Stimulated activated CD4-positive, alpha-beta T cell treated with anti-CD3 and anti-CD28 coated beads, Interleukin-1b, Interleukin-23, amount 100 ng/mL, for 24 hours (primary cell): Measurements from ENCODE around the gene SHE.

Experiments used
- DNase-seq, 4 experiments: peaks; one replicate each; pipeline ENCODE4 v3.0.0-alpha.2; 2020; ENCODE audit warnings: low read depth in 4 of 4, low spot score in 1 of 4

Gene SHE

DNA sequence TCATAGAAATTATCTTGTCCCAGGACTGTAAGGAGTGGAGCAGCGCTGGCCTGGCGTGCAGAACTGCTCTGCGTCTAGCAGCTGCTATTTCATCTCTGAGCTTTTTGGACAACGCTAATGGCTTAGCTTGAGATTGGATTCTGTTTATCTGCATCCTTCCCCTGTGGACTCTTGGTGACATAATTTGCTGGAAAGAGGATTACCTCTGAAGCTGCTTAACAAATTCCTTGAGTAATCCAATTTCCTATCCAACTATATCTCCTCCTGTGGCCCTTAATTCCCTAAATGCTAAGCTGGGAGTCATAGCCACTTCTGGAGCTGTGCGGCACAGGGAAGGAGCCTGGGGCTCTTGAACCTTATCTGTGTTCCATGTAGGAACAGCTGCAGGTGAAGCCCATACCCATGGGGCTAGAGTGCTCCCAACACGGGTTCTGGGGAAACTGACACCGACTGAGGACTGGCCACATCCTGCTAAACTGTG lies 53.8 kb downstream of the SHE start:
- DNase-seq, result no peak

DNA sequence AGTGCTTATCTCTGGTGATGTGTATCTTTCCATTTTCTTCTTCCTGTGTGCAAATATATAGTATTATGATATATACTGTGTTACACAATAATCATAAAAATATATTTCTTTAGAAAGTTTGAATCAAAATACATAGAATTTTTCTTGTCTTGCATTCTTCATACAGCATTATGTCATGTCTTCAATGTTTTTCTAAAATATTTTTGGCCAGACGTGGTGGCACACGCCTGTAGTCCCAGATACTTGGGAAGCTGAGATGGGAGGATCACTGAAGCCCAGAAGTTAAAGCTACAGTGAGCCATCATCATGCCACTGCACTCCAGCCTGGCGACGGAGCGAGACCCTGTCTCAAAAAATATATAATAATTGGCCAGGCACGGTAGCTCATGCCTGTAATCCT lies 55.4 kb downstream of the SHE start:
- DNase-seq, result no peak

DNA sequence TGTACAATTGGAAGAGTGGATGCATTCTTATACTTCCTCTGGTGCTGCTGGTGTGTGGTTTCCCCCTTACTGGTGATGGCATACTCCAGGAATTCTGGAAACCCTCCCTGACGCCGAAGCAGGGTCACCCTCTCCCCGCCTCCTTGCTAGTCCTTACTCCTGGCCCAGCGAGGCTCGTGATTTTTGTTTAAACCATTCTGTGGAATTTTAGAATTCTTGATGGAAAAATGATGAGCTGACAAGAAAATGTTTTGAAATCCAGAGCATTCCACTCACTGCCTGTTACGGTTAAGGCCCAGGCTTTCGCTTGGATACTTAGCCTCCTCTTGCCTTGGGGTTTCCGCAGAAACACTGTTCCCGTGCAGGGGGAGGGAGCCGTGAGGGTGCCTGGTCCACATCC lies 55.9 kb downstream of the SHE start:
- DNase-seq, result no peak

DNA sequence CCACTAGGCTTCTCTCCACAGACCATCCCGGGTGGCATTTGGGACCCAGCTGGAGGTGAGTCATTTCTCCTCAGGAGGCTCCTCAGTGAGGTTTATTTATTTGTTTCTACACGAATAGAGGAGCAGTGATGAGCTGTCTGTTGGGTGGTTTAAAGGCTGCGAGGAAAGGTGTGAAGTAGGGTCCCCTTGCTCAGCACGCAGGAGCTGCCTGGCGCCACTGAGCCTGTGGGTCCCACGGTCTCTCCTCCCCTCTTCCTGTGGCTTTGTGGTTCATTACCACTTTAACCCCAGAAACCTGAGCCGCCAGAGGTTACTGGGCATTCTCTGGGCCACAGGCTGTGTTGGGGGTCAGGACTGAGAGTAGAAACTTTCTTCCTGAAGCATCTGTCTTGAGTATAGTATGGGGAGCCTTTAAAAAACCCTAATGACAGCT lies 57.2 kb downstream of the SHE start:
- DNase-seq, result no peak

DNA sequence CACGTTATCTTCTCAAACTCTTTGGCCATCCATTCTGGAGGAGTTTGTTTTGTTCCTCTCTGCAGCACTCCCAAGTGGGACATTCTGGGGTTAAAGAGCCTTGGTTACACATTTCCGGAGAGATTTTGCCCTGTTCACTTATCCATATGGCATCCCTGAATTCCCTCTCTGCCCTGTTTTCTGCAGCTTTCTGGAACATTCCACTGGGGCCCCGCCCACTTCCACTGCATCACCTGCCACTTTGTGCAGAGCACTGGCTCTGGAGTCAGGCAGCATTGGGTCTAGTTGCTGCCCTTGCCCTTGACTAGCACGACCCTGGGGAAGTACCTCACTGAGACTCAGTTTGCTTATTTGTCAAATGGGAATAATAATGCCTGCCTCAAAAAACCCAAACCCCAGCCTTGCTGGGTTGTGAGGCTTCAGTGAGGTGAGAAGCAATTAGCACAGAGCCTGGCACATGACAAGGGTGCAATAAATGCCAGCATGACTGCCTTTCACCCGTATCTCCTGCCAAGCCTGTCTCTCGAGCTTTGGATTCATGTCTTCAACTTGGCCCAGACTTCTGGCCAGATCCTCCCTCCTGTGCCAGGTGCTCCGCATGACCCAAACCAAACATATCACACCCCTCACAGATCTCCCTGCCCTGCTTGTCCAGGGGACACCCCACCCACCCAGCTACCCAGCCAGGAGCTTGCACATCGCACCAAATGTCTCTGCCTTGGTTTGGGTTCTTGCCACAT lies 58.8 kb downstream of the SHE start:
- DNase-seq, result no peak

DNA sequence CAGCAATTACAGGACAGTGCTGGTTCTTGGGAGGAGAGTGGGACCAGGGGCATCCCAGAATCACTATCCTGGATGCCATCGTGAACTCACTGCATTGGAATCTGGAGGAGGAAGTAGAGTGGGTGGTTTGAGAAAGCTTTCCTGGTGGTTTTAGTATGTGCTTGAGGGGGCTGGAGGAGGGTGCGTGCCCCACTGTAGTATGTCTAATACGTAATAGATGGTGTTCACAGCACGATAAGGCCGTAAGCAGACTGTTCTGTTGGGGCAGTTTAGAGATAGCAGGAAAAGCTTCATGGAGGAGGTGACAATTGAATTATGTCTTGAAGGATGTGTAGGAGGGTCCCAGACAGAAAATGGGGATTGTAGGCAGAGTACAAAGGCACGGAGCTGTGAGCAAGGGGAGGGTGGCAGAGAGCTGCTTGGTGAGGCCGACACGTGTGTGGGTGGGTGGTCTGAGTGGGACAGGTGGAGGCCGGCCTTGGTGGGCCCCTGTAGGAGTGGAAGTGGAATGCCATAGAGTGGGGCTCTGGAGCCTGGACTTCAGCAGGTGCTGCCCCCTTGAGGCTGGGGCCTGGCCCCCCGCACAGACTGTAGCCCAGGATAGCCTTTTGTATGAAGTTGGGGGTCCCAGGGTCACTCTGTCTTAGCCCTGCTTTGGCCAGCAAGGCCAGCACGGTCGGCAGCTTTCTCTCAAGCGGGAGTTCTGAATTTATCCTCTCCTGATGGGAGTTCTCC lies 60.0 kb downstream of the SHE start:
- DNase-seq, result no peak

DNA sequence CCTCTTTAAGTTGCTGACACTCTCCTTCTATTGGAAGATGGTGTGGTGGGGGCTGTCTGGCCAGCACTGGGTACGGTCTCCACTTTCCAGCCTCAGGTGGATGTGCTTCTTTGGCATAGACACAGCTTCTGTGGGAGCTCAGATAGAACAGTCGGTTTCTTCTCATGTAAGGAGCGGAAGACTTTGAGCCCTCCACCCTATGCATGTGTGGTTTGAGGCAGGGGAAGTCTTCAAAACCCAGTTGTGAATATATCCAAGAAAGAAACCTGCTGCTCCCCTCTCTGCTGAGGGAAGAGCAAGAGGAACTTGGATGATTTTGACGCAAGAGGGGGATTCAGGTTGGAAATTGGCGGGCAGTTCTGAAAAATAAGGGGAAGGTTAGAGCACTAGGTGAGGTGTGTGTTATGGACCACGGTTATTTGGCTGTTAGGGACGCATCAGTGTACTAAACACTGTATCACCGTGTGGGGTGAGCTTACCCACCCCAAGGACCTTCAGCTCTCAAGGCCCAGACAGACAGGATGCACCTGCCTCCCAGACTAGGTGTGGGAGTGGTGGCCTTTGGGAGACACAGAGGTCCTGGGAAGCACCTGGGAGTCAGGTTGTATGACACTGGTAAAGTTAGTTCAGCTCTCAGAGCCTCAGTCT lies 60.8 kb downstream of the SHE start:
- no peak for DNase-seq

DNA sequence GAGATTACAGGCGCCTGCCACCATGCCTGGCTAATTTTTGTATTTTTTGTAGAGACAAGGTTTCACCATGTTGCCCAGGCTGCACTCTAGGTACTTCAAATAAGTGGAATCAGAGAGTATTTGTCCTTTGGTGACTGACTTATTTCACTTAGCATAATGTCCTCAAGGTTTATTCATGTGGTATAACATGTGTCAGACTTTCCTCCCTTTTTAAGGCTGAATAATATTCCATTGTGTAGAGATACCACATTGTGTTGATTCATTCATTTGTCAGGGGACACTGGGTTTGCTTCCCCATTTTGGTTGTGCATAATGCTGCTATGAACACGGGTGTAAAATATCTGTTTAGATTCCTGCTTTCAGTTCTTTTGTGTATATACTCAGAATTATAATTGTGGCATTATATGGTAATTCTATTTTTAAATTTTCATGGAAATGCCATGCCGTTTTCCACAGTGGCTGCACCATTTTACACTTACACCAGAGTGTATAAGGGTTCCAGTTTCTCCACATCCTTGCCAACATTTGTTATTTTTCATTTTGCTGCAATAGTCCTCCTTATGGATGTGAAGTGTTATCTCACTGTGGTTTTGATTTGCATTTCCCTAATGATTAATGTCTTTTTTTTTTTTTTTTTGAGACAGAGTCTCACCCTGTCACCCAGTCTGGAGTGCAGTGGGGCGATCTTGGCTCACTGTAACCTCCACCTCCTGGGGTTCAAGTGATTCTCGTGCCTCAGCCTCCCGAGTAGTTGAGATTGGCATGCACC lies 62.0 kb downstream of the SHE start:
- DNase-seq, result no peak

DNA sequence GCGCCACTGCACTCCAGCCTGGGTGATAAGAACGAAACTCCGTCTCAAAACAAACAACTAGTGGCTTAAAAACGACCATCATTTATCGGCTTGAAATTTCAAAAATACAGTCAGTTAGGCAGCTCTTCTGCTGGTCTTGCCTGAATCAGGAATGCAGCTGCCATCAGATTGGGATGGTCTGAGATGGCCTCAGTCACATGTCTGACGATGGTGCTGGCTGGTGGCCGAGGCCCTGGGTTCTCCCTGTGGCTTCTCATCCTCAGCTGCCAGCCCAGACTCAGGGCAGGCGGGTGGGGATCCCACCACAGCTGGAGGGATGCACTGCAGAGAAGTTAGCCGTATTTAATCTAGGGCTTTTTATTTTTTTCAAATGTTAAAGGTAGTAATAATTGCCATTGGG lies 65.8 kb downstream of the SHE start:
- no peak for DNase-seq

DNA sequence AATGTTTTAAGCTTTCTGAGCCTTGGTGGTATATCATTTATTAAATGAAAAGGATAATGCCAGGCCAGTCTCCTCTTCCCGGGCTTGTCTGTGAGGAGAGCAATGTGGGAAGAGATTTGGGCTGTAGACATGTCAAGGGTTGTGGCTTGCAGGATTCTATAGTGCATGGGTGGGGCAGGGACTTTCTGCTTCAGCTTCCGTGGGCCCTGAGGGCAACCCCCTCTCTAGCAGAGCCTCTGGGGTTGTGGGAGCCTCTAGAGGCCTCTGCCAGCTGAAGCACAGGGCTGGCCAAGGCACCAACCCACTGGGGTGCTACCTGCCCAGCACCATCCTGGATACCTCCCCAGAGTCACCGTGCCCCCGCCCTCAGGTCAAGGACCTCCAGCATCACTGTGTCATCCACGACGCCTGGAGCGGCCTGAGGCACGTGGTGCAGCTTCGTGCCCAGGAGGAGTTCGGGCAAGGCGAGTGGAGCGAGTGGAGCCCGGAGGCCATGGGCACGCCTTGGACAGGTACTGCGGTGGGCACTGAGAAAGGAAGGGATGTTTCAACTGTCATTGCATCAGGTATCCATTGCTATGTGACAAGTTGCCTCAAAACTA lies 66.5 kb downstream of the SHE start:
- DNase-seq, result no peak

DNA sequence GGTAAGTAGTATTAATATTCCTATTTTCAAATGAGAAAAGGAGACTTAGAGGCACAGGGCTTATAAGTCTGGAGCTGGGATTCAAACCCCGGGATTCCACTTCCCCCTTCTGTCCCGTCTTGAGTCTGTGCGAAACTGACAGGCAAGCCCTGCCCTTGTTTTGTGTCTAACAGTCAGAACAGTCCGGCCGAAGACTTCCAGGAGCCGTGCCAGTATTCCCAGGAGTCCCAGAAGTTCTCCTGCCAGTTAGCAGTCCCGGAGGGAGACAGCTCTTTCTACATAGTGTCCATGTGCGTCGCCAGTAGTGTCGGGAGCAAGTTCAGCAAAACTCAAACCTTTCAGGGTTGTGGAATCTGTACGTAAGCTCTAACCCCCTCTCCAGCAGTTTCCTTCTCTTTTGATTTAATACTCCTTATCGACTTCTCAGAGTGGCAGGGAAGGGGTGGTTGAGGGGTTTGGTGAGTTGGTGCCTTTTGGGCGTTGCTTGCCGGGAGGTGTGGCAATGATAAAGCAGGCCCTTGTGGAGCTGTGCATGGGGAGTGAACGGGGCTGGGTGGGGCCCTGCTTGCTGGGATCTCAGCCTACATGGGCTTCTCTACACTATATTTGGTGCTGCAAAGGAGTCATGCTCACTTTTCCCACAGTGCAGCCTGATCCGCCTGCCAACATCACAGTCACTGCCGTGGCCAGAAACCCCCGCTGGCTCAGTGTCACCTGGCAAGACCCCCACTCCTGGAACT lies 67.7 kb downstream of the SHE start:
- no peak for DNase-seq

DNA sequence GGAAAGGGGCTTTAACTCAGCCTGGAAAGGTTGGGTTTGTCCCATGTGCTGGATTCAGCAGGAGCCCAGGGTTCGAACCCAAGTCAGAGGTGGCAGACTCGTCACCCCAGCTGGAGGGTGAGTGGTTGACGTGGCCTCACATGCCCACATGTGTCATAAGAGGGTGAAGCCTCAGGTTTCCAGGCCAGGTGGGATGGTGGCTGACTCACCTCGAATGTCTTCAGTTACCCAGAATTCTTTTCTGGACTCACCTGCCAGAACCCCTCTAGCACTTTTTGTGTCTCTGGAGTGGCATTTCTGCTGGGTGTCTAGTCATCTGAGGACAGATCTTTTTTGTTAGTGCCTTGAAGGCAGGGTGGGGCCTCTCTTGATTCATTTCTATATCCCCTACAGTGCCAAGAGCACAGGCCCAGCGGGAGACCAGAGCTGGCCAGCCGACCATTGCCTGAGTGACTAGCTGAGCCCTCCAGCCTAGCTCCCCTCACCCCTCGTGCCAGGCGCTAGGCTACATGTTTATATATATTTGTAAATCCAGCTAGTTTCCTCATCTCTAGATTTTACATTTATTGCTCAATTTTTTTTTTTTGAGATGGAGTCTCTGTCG lies 68.9 kb downstream of the SHE start:
- no peak for DNase-seq

DNA sequence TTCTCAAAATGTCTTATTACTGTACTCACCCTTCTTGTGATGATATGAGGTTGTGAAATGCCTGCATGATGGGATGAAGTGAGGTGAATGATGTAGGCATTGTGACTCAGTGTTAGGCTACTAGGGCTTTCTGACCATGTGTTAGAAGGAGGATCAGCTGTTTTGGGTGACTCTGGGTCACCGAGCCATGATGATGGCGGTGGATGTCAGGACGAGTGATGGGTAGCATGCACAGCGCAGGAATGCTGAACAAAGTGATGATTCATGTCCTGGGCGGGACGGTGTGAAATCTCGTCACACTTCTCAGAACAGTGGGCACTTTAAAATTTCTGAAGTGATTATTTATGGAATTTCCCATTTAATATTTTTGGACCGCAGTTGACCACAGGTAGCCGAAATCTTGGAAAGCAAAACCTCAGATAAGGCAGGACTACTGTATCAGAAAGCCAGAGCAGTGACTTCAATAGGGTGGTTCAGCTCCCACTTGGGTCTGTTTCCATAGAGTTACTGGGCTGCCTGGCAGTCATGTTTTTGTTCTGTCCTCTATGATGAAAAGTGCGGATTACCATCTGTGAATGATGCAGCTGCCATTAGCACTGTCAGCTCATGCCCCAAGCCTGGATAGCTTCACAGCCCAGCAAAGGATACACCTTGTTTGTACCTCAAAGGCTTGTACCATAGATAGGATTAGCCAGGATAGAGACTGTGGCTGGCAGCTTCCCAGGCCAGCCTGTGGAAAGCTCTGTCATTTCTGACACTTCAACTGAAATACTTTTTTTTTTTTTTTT lies 70.4 kb downstream of the SHE start:
- peak in 1 of 4 experiments; percentile 56 for DNase-seq

DNA sequence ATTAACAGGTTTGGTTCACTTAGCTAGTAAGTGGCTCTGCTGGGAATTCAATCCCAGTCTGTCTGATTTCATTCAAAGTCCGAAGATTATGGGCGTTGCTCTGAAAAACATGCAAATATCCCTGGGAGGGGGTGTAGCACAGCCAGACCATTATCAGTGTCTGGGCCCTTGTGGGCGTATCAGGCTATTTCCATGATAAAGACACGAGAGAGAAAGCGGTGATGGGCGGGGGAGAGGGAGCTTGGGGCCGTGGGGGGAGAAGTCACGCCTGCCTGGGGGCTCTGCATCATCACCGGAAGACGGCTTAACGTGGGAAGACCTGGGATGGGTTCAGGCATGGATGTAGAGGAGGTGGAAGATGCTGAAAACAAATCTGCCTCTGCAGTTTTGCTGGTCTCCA lies 71.3 kb downstream of the SHE start:
- DNase-seq, result no peak

DNA sequence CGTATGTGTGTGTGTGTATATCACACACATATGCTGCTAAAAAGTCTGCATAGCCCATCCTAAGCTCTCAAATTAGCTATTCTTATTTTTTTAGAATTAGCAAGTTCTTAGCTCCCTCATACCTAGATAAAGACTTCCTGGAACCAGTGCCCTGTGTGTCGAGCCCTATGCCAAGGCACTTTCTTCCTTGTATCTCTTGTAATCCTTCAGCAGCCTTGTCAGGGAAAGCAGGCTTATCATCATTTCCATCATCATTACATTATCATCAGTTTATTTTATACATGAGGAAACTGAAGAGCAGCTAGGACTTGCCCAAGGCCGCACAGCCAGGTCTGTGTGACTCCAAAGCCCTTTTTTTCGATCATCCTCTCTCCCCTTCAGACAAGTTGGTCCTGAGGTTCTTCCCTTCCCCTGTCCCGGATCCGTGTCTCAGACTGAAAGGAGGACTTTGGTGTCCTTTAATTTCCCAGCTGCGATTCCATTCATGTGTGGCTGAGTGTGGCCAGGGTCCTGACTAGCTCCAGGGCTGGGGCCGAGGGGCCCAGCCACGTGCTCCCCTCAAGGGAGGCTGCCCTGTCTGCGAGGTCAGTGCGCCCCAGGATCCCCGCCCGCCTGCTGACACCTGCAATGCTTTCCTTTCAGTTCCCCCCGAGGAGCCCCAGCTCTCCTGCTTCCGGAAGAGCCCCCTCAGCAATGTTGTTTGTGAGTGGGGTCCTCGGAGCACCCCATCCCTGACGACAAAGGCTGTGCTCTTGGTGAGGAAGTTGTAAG lies 72.2 kb downstream of the SHE start:
- DNase-seq, result no peak
